Measurements from ENCODE around the gene SV2A.
"Not testable (repeated sequence)": the region's sequence is repeated elsewhere in the genome, so short reads cannot be mapped to it uniquely, and the experiment has no call there.

Gene SV2A

DNA sequence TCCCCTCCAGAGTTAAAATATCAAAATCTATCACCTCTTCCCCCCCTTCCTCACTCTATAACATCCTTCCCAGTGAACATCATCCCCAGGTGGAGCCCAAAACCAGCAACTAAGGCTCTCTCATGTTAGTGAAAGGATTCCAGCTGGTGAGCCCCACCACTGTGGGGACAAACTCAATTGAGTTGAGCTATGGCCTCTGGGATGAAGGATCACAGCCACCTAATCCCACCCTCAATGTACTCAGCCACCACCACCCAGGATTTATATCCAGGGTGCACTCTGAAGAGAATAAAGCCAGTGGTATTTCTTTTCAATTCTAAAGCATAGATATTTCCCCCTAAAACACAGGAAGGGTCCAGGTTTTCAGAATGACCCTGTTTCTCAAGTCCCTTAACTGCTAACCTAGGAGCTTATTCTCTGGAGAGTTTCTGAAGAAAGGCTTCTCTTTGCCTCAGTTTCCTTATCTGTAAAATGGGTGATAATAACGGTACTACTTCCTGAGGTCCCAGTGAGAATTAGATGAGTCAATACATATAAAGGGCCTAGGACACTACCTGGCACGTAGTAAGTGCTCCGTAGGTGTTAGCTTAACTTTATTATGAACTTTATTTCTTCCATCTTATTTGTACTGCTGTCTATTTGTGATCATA lies 33.9 kb downstream of the SV2A start:
- TF ChIP-seq, protein P1, sequence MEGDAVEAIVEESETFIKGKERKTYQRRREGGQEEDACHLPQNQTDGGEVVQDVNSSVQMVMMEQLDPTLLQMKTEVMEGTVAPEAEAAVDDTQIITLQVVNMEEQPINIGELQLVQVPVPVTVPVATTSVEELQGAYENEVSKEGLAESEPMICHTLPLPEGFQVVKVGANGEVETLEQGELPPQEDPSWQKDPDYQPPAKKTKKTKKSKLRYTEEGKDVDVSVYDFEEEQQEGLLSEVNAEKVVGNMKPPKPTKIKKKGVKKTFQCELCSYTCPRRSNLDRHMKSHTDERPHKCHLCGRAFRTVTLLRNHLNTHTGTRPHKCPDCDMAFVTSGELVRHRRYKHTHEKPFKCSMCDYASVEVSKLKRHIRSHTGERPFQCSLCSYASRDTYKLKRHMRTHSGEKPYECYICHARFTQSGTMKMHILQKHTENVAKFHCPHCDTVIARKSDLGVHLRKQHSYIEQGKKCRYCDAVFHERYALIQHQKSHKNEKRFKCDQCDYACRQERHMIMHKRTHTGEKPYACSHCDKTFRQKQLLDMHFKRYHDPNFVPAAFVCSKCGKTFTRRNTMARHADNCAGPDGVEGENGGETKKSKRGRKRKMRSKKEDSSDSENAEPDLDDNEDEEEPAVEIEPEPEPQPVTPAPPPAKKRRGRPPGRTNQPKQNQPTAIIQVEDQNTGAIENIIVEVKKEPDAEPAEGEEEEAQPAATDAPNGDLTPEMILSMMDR (IDR thresholded peaks at IDR 0.05; ENCODE audit: low read depth, low read length, missing control alignments): no peak
- peak overlapping the region; percentile 76; the same call in 1 of the 2 replicates for H3K4me3 ChIP-seq (ENCODE audit: low read depth, low read length)
- DNase-seq (ENCODE audit: low read depth): no peak

DNA sequence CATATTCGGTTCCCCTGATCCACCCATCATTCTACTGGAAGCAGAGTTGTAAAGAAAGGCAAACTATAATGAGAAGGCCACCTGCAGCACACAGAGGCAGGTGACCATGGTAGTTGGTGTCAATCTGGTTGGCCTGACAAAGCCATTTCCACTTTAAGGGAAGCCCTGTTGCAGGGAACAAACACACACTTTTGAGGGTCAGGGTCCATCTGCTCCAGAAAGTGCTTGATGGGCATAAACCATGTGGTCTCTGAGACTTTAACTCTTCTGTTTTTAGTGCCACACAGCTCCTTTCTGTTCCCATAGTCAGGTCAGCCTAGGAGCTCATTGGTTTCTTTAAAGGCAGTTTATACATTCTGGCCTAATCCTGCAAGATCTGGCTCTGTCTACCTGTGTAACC lies 35.8 kb downstream of the SV2A start:
- DNase-seq (ENCODE audit: low read depth): no peak
- no peak overlapping the region for H3K4me3 ChIP-seq (ENCODE audit: low read depth, low read length)
- TF ChIP-seq, protein P1 (IDR thresholded peaks at IDR 0.05; ENCODE audit: low read depth, low read length, missing control alignments): no peak

DNA sequence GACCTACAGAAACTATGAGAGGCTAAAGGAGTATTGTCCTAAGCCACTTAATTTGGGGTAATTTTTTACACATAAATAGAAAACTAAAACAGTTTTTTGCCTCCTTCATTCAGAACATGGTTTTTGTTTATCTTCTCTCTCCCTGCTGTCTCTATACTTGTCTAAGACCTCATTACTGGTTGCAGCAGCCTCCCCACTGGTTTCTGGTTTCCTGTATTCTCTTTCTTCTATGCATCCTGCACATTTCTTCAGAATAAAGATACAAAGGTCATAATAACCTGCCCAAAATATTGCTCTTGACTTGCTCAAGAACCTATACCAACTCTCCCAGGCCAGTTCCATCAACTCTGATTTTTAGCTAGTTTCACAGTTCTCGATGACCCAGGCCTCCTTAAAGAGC lies 38.1 kb downstream of the SV2A start:
- DNase-seq (ENCODE audit: low read depth): no peak
- no peak overlapping the region for H3K4me3 ChIP-seq (ENCODE audit: low read depth, low read length)
- TF ChIP-seq, protein P1 (IDR thresholded peaks at IDR 0.05; ENCODE audit: low read depth, low read length, missing control alignments): no peak

DNA sequence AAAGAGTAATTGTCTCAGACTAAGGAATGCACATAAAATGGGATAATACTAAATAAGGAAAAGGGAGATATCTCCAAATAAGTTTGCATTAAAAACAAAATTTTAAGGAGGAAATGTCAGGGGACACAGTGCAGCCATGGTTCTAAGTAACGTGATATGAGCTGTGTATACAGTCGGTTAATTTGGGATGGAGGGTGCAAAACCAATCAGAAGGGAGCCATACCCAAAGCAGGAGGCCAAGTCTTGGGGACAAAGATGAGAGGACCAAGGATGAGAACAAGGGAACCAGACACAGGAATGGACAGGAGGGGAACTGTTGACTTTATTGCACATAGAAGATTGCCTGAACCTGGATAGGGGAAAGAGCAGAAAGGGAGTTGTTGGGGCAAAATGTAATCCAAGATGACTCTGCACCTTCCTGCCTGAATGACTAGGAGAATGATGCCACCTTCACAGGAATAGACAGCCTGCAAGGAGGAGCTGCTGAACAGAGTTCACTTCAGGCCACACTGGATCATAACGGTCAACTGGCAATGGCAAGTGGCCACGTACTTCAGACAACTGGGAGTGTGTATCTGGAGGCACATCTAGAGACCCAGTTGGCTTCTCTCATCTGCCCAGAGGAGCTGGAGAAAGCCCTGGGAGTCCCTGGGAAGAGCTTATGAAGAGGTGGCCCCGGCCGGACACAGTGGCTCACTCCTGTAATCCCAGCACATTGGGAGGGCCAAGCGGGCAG lies 40.3 kb downstream of the SV2A start:
- TF ChIP-seq, protein P1 (IDR thresholded peaks at IDR 0.05; ENCODE audit: low read depth, low read length, missing control alignments): no peak
- H3K4me3 ChIP-seq (ENCODE audit: low read depth, low read length): no peak overlapping the region
- no peak for DNase-seq (ENCODE audit: low read depth)

DNA sequence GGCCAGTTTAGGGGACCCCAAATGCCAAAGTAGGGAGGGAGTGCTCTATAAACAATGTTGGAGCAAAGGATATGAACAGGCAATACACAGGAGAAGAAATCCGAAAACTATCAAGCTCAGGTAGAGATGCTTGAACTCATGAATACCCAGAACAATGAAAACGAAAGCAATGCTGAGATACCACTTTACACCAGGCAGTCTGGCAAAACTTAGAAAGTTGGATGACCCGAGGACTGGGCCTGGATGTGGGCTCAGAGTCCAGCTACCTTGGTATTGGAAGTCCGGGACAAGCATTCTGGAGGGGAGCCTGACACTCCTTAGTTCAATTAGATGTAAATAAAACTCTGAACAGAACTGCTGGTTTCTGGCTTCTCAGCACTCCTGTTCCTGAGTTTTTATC lies 44.6 kb downstream of the SV2A start:
- H3K4me3 ChIP-seq (ENCODE audit: low read depth, low read length); DNase-seq (ENCODE audit: low read depth): not testable (repeated sequence)

DNA sequence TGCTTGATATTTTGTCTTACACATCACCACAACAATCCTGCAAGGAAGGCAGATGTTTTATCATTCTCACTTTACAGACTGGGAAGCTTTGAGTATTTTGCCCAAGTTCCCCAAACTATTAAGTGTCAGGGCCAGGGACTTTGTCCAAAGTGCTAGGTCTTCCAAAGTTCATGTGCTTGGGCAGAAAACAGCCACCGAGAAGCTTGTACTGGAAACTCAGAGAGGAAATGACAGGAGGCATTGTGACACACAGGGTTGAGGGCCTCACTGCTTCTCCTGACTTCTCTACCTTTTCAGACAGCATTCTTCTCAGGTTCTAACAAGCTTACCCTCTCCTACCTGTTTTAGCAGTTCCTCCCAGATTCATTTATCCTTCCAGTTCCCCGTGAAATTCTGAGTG lies 50.8 kb downstream of the SV2A start:
- not testable (repeated sequence) for DNase-seq (ENCODE audit: low read depth)

DNA sequence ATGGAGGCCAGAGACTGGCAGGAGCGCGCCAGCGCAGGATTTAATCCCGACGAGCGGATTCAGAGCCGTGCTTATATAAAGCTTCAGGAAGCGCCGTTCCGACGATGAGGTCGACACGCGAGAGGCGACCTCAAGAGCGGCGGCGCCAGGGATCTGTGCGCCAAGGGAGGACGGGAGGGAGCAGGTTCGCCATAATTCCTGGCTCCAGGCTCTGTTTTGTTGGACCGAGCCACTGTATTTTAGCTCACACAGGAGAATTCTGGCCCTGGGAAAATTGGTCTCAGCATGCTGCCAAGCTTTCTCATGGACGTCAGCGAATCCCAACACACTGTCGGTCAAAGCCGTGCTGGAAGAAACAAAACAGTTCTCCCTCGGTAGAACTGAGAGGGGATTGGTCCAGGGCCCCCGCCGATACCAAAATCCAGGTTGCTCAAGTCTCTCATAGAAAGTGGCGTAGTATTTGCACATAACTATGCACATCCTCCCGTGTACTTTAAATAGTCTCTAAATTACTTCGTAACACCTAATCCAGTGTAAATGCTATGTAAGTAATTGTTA lies 56.1 kb downstream of the SV2A start:
- H3K4me3 ChIP-seq (ENCODE audit: low read depth, low read length); DNase-seq (ENCODE audit: low read depth): not testable (repeated sequence)

More for the DNA sequence above, 50.8 kb downstream of the SV2A start:
- H3K4me3 ChIP-seq (ENCODE audit: low read depth, low read length): not testable (repeated sequence)

DNA sequence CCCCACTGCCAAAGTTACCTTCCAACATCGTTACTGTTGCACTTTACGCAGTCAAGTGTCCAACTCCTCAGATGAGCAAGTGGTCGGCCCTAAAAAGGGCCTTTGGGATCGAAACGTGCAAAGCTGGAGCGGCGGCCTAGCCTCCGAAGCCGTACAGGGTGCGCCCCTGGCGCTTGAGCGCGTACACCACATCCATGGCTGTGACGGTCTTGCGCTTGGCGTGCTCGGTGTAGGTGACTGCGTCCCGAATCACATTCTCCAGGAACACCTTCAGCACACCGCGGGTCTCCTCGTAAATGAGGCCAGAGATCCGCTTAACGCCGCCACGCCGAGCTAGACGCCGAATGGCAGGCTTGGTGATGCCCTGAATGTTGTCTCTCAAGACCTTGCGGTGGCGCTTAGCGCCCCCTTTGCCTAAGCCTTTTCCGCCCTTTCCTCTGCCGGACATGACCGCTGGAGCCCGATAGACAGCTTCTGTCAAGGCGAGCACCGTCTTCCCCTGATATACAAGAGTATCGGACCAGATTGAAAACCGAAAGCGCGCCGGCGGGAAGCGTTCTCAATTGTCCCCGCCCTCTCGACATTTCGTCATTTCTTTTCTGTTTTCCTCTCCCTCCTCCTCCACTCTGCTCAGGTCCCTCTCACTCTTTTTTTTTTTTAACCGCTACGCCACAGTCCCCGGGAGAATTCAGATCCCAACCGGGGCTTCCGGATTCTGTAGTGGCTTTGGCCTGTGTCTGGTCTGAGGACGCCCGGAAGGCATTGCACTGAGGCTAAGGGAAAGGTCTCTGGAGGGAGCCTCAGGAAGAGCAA lies 56.8 kb downstream of the SV2A start:
- not testable (repeated sequence) for DNase-seq (ENCODE audit: low read depth); H3K4me3 ChIP-seq (ENCODE audit: low read depth, low read length)

DNA sequence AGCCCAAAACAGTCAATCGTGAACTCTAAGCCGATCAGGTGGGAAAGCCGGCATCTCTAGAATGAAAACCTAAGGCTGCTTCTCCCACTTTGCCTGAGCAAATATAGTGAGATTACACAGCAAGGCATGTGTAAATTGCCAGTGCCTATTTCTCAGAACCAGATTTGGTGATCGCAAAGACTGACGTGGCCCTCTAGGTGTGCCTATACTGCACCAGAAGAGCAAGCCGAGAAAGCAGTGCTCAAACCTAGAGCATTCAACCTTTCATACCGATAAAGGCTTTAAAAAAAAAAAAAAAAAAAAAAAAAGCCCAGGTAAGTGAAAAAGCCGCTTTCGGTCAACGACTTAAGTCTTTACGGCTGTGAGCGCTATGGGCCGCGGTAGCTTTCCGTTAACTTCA lies 57.4 kb downstream of the SV2A start:
- H3K4me3 ChIP-seq (ENCODE audit: low read depth, low read length); DNase-seq (ENCODE audit: low read depth): not testable (repeated sequence)
